Neural cell (in vitro differentiated cells): Measurements from ENCODE around the gene COMMD2.

ENCODE experiments used
- EZH2 ChIP-seq: fragments of 200-600, 300-800 bp; shearing (Covaris generic), sonication (generic); IDR thresholded peaks from 2 replicates; pipeline ENCODE4 v1.6.1; 2014; ENCODE audit warnings: antibody characterized with exemption, low read length, borderline replicate concordance, mild to moderate bottlenecking; ENCODE audit not compliant: insufficient read depth, poor library complexity, severe bottlenecking
- POLR2AphosphoS5 ChIP-seq: IDR thresholded peaks from 2 replicates; pipeline ENCODE4 v1.6.1; 2012
- RAD21 ChIP-seq: fragments of 450-650 bp; conservative IDR thresholded peaks from 2 replicates; pipeline ENCODE4 v1.6.1; 2014; ENCODE audit warnings: antibody characterized with exemption, mild to moderate bottlenecking, moderate library complexity
- TAF1 ChIP-seq: IDR thresholded peaks from 2 replicates; pipeline ENCODE4 v1.6.1; 2012; ENCODE audit warnings: low read depth
- TF ChIP-seq, protein P1 (sequence below): fragments of 450-650 bp; IDR thresholded peaks from 2 replicates; pipeline ENCODE4 v1.5.1; 2014; ENCODE audit warnings: antibody characterized with exemption, mild to moderate bottlenecking, moderate library complexity; ENCODE audit not compliant: poor library complexity, severe bottlenecking

DNA sequence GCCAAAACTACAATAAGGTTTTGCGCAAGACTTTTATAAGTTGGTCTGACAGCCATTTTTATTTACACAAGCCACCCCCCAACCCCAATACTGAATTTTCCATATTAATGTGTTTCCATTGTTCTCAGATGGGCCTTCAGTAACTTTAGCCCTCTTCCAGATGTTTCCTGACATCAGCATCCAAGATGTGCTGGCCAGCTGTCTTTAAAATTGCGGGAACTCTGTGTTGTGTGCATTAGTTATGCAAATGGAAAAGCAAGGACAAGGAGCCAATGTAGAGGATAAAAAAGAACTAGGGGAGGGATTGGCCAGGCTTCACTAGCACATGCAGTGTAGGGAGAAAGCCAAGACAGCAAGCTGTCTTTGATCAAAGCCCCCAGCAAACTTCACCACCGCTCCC is 45.4 kb downstream of the COMMD2 start:
- TF ChIP-seq TAF1 (no peak), RAD21 (no peak), POLR2AphosphoS5 (no peak), EZH2 (no peak)
- TF ChIP-seq, protein P1, sequence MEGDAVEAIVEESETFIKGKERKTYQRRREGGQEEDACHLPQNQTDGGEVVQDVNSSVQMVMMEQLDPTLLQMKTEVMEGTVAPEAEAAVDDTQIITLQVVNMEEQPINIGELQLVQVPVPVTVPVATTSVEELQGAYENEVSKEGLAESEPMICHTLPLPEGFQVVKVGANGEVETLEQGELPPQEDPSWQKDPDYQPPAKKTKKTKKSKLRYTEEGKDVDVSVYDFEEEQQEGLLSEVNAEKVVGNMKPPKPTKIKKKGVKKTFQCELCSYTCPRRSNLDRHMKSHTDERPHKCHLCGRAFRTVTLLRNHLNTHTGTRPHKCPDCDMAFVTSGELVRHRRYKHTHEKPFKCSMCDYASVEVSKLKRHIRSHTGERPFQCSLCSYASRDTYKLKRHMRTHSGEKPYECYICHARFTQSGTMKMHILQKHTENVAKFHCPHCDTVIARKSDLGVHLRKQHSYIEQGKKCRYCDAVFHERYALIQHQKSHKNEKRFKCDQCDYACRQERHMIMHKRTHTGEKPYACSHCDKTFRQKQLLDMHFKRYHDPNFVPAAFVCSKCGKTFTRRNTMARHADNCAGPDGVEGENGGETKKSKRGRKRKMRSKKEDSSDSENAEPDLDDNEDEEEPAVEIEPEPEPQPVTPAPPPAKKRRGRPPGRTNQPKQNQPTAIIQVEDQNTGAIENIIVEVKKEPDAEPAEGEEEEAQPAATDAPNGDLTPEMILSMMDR: no peak
